H1 (cell line): ENCODE data around the gene TCF19. TPM values are rescaled to one million over a fixed set of nuclear protein-coding genes. Genes with fewer than 3 reads are reported as not detected.

Experiments used
- CHD7 ChIP-seq: fragments of 300-600 bp; sonication (generic); IDR thresholded peaks from 2 replicates; pipeline ENCODE4 v1.7.1; 2012; ENCODE audit warnings: low read length, moderate library complexity, mild to moderate bottlenecking, inconsistent platforms; ENCODE audit not compliant: insufficient replicate concordance
- CTBP2 ChIP-seq: IDR thresholded peaks from 2 replicates; pipeline ENCODE4 v1.7.0; 2011; ENCODE audit warnings: borderline replicate concordance, mild to moderate bottlenecking, moderate library complexity, mixed read lengths, low read length; ENCODE audit not compliant: insufficient read depth, insufficient read length
- EGR1 ChIP-seq: IDR thresholded peaks from 2 replicates; pipeline ENCODE4 v1.6.1; 2011; ENCODE audit warnings: low read depth, low read length, borderline replicate concordance
- HDAC2 ChIP-seq, 2 experiments: fragments of 300-600 bp in 1 of 2; sonication (generic) in 1 of 2; IDR thresholded peaks; 2 replicates each; pipeline ENCODE4 v1.6.1; 2011 to 2012; ENCODE audit warnings: low read depth in 2 of 2, low read length in 2 of 2, mild to moderate bottlenecking in 2 of 2, moderate library complexity in 2 of 2, borderline replicate concordance in 1 of 2, inconsistent platforms in 1 of 2
- PHF8 ChIP-seq: fragments of 200-600 bp; sonication (generic); conservative IDR thresholded peaks from 2 replicates; pipeline ENCODE4 v1.7.1; 2012; ENCODE audit warnings: low read depth, mild to moderate bottlenecking, inconsistent platforms, low read length, moderate library complexity
- SIRT6 ChIP-seq: IDR thresholded peaks from one replicate; pipeline ENCODE4 v1.7.1; 2012; ENCODE audit warnings: low read length, inconsistent platforms
- SIX5 ChIP-seq: IDR thresholded peaks from 2 replicates; pipeline ENCODE4 v1.6.1; 2011; ENCODE audit warnings: mild to moderate bottlenecking, low read depth, low read length
- SP2 ChIP-seq: IDR thresholded peaks from 2 replicates; pipeline ENCODE4 v1.6.1; 2012; ENCODE audit warnings: mild to moderate bottlenecking, low read length, inconsistent platforms
- polyA plus RNA-seq, 7 experiments: library from polyadenylated mRNA; depleted of rRNA in 3 of 7; stranded (reverse) in 5 of 7; unstranded in 2 of 7; fragments of >200 nt in 5 of 7; fragments of 200-250 nt in 2 of 7; gene quantifications; 1 replicate in 5 of 7; 2 replicates in 1 of 7; 4 replicates in 1 of 7; pipeline versions ENCODE4 v1.2.1 to v1.2.3, GENCODE V29; 2011 to 2013; ENCODE audit warnings: missing spikeins in 2 of 7, mixed read lengths in 2 of 7
- total RNA-seq: library from RNA; stranded (reverse); fragmentation: NEBNext Ultra II Directional; extraction: Animal tissue kit (Norgen Biotek cat#: 25700); gene quantifications from 2 replicates; pipeline ENCODE4 v1.2.1, GENCODE V29; 2021

TCF19 gene
- total and polyA plus RNA-seq, 2 of the 8 experiments (the other 6 are each of a cell fraction or from before 2014, with no cell fraction given) = 7.2 to 11.0 TPM

- TF ChIP-seq CHD7 (no peak), HDAC2 (IDR thresholded peaks at IDR 0.05; ENCODE audit: borderline replicate concordance in 1 of 2, low read depth in 2 of 2, low read length in 2 of 2) (no peak), CTBP2 (no peak), SIX5 (no peak), SIRT6 (no peak), EGR1 (no peak), SP2 (no peak), PHF8 (no peak)
- TF ChIP-seq, all 59 proteins: peak for 0
Measured at GRCh38 chr6:31208506-31208905, 50.1 kb downstream of the TCF19 start (continued).
